ENCODE data around the gene PAIP2B.

- TF ChIP-seq CTCF (conservative IDR thresholded peaks at IDR 0.05; ENCODE audit: low read length), result no peak
- TF ChIP-seq EZH2phosphoT487 (IDR thresholded peaks at IDR 0.05; ENCODE audit: borderline replicate concordance, low read depth, low read length), result no peak
Measured at GRCh38 chr2:71256421-71256820, 29.5 kb upstream of the PAIP2B start.
